ENCODE data around the gene CLK3.
A peak's percentile ranks its signal among the peaks of the same experiment; 100 is the strongest.
"Not testable (repeated sequence)": the region's sequence is repeated elsewhere in the genome, so short reads cannot be mapped to it uniquely, and the experiment has no call there.

CLK3 gene

GRCh38 chr15:74615508-74616365, at the start of gene CLK3:
Gene CLK3, plus strand, starts transcription at chr15:74615836. Its CDS starts 3,361 bp downstream, at chr15:74619197.
- DNase-seq (ENCODE audit: low read depth in 4 of 4, low spot score in 1 of 4) = peak; percentile 93 to 97 (median 96)

- DNase-seq (ENCODE audit: low read depth in 4 of 4, low spot score in 1 of 4) = no peak
Observed at GRCh38 chr15:74568594-74568993, 47.0 kb upstream of the CLK3 start.

- no peak for DNase-seq (ENCODE audit: low read depth in 4 of 4, low spot score in 1 of 4)
Observed at GRCh38 chr15:74569731-74570070, 45.9 kb upstream of the CLK3 start.

- no peak for DNase-seq (ENCODE audit: low read depth in 4 of 4, low spot score in 1 of 4)
Observed at GRCh38 chr15:74571191-74571590, 44.4 kb upstream of the CLK3 start.

- no peak for DNase-seq (ENCODE audit: low read depth in 4 of 4, low spot score in 1 of 4)
Observed at GRCh38 chr15:74573987-74574386, 41.6 kb upstream of the CLK3 start.

GRCh38 chr15:74578496-74578994, 37.1 kb upstream of the CLK3 start:
- DNase-seq (ENCODE audit: low read depth in 4 of 4, low spot score in 1 of 4) = no peak

GRCh38 chr15:74579001-74579400, 36.6 kb upstream of the CLK3 start:
- no peak for DNase-seq (ENCODE audit: low read depth in 4 of 4, low spot score in 1 of 4)

GRCh38 chr15:74580538-74581350, 34.9 kb upstream of the CLK3 start:
- DNase-seq (ENCODE audit: low read depth in 4 of 4, low spot score in 1 of 4) = no peak

- no peak for DNase-seq (ENCODE audit: low read depth in 4 of 4, low spot score in 1 of 4)
Observed at GRCh38 chr15:74584204-74584603, 31.4 kb upstream of the CLK3 start.

GRCh38 chr15:74584779-74585178, 30.9 kb upstream of the CLK3 start:
- DNase-seq (ENCODE audit: low read depth in 4 of 4, low spot score in 1 of 4) = no peak

GRCh38 chr15:74585191-74585590, 30.4 kb upstream of the CLK3 start:
- no peak for DNase-seq (ENCODE audit: low read depth in 4 of 4, low spot score in 1 of 4)

- DNase-seq (ENCODE audit: low read depth in 4 of 4, low spot score in 1 of 4) = no peak
Observed at GRCh38 chr15:74585857-74586256, 29.8 kb upstream of the CLK3 start.

- DNase-seq (ENCODE audit: low read depth in 4 of 4, low spot score in 1 of 4) = no peak
Observed at GRCh38 chr15:74589826-74590225, 25.8 kb upstream of the CLK3 start.

GRCh38 chr15:74592222-74592621, 23.4 kb upstream of the CLK3 start:
- no peak for DNase-seq (ENCODE audit: low read depth in 4 of 4, low spot score in 1 of 4)

- DNase-seq (ENCODE audit: low read depth in 4 of 4, low spot score in 1 of 4) = no peak
Observed at GRCh38 chr15:74593122-74593521, 22.5 kb upstream of the CLK3 start.

GRCh38 chr15:74594455-74594854, 21.2 kb upstream of the CLK3 start:
- no peak for DNase-seq (ENCODE audit: low read depth in 4 of 4, low spot score in 1 of 4)

- DNase-seq (ENCODE audit: low read depth in 4 of 4, low spot score in 1 of 4) = no peak
Observed at GRCh38 chr15:74595271-74595670, 20.4 kb upstream of the CLK3 start.

- not testable (repeated sequence) for DNase-seq (ENCODE audit: low read depth in 4 of 4, low spot score in 1 of 4)
Observed at GRCh38 chr15:74596736-74597135, 18.9 kb upstream of the CLK3 start.

- DNase-seq (ENCODE audit: low read depth in 4 of 4, low spot score in 1 of 4) = not testable (repeated sequence)
Observed at GRCh38 chr15:74597146-74597705, 18.4 kb upstream of the CLK3 start.

- peak; percentile 61 to 88 (median 77) for DNase-seq (ENCODE audit: low read depth in 4 of 4, low spot score in 1 of 4)
Observed at GRCh38 chr15:74598126-74598842, 17.4 kb upstream of the CLK3 start.

- DNase-seq (ENCODE audit: low read depth in 4 of 4, low spot score in 1 of 4) = no peak
Observed at GRCh38 chr15:74599156-74599555, 16.5 kb upstream of the CLK3 start.

All from stimulated activated CD4-positive, alpha-beta T cell treated with anti-CD3 and anti-CD28 coated beads, Interleukin-1b, Interleukin-23, amount 100 ng/mL, for 24 hours (primary cell).